Right ventricle myocardium superior (tissue), 1 donor: ENCODE results near the gene PPP2R5E. TPM values are rescaled to one million over a fixed set of nuclear protein-coding genes. Genes with fewer than 3 reads are reported as not detected.
"Not testable (repeated sequence)": the region's sequence is repeated elsewhere in the genome, so short reads cannot be mapped to it uniquely, and the experiment has no call there.

Experiments
- ATAC-seq: fragments of 200-7000 bp; cut with Tn5 transposase; one replicate; pipeline ENCODE4 v1.9.1; 2020; ENCODE audit warnings: mild to moderate bottlenecking; ENCODE audit not compliant: poor library complexity
- DNase-seq: peaks from one replicate; pipeline ENCODE4 v3.0.0-alpha.2; 2020
- intact Hi-C: fragments of 100-400 bp; cut with DNase I; formaldehyde crosslinking; loops from one replicate; pipeline ENCODE4 v1.11.2; 2022
- total RNA-seq: library from RNA; stranded (reverse); fragmentation: NEBNext Ultra II Directional; extraction: Animal tissue kit (Norgen Biotek cat#: 25700); gene quantifications from one replicate; pipeline ENCODE4 v1.2.1, GENCODE V29; 2021
- donor health status: DM: no; HTN: yes; CAD: no; lungs with severe emphysema.

Gene PPP2R5E
- total RNA-seq, 1 donor from 2014 or later: 32.9 TPM

- no peak for ATAC-seq
- DNase-seq: no peak
- intact Hi-C loops: no loop called here
Measured at GRCh38 chr14:63533474-63533873, 9.7 kb downstream of the PPP2R5E start.

- ATAC-seq (peak; percentile 31), DNase-seq (no peak)
- intact Hi-C loops: no loop called here
Measured at GRCh38 chr14:63524537-63525155, 18.5 kb downstream of the PPP2R5E start.

GRCh38 chr14:63523735-63524426, 19.3 kb downstream of the PPP2R5E start:
- no peak for DNase-seq
- intact Hi-C loops: no loop called here
- peak; percentile 43 for ATAC-seq

- ATAC-seq, DNase-seq, intact Hi-C loops: not testable (repeated sequence)
Measured at GRCh38 chr14:63522511-63522910, 20.7 kb downstream of the PPP2R5E start.

- no peak for ATAC-seq
- intact Hi-C loops: no loop called here
- no peak for DNase-seq
Measured at GRCh38 chr14:63517354-63517753, 25.8 kb downstream of the PPP2R5E start.

- intact Hi-C loops: no loop called here
- no peak for ATAC-seq
- DNase-seq: no peak
Measured at GRCh38 chr14:63515240-63515639, 27.9 kb downstream of the PPP2R5E start.

- no peak for DNase-seq
- ATAC-seq: peak; percentile 57
- intact Hi-C loops: no loop called here
Measured at GRCh38 chr14:63513756-63514155, 29.4 kb downstream of the PPP2R5E start.

- no peak for DNase-seq
- intact Hi-C loops: no loop called here
- no peak for ATAC-seq
Measured at GRCh38 chr14:63512861-63513260, 30.3 kb downstream of the PPP2R5E start.

- DNase-seq: no peak
- no peak for ATAC-seq
- intact Hi-C loops: no loop called here
Measured at GRCh38 chr14:63510538-63510937, 32.6 kb downstream of the PPP2R5E start.

GRCh38 chr14:63508033-63508432, 35.1 kb downstream of the PPP2R5E start:
- ATAC-seq (no peak), DNase-seq (no peak)
- intact Hi-C loops: no loop called here

GRCh38 chr14:63504648-63505047, 38.5 kb downstream of the PPP2R5E start:
- ATAC-seq (no peak), DNase-seq (no peak)
- intact Hi-C loops: no loop called here

- DNase-seq: no peak
- peak; percentile 36 for ATAC-seq
- intact Hi-C loops: no loop called here
Measured at GRCh38 chr14:63501429-63501828, 41.7 kb downstream of the PPP2R5E start.

GRCh38 chr14:63499701-63500250, 43.4 kb downstream of the PPP2R5E start:
- intact Hi-C loops: no loop called here
- no peak for DNase-seq
- ATAC-seq: peak; percentile 49

GRCh38 chr14:63496837-63497400, 46.3 kb downstream of the PPP2R5E start:
- ATAC-seq: peak; percentile 57
- DNase-seq: no peak
- intact Hi-C loops: no loop called here

GRCh38 chr14:63493246-63493645, 49.9 kb downstream of the PPP2R5E start:
- intact Hi-C loops: no loop called here
- ATAC-seq (peak; percentile 40), DNase-seq (no peak)

GRCh38 chr14:63492391-63492790, 50.8 kb downstream of the PPP2R5E start:
- no peak for ATAC-seq
- DNase-seq: no peak
- intact Hi-C loops: no loop called here

GRCh38 chr14:63487724-63488123, 55.5 kb downstream of the PPP2R5E start:
- DNase-seq (no peak), ATAC-seq (no peak)
- intact Hi-C loops: no loop called here

GRCh38 chr14:63486738-63487137, 56.4 kb downstream of the PPP2R5E start:
- intact Hi-C loops: no loop called here
- DNase-seq (no peak), ATAC-seq (no peak)

GRCh38 chr14:63483315-63483714, 59.9 kb downstream of the PPP2R5E start:
- no peak for DNase-seq
- peak; percentile 83 for ATAC-seq
- intact Hi-C loops: no loop called here

GRCh38 chr14:63480599-63480998, 62.6 kb downstream of the PPP2R5E start:
- no peak for ATAC-seq
- DNase-seq: no peak
- intact Hi-C loops: no loop called here
